H1 (cell line): ENCODE results near the gene MSS51. TPM values are rescaled to one million over a fixed set of nuclear protein-coding genes. Genes with fewer than 3 reads are reported as not detected.

Experiments
- ASH2L ChIP-seq: fragments of 200-600, 300-600 bp; sonication (generic); IDR thresholded peaks from one replicate; pipeline ENCODE4 v1.7.1; 2017; ENCODE audit warnings: low read length
- CBX8 ChIP-seq: fragments of 300-800, 300-1000 bp; sonication (generic); IDR thresholded peaks from 2 replicates; pipeline ENCODE4 v1.7.1; 2016; ENCODE audit warnings: low read depth, low read length, borderline replicate concordance
- CHD1 ChIP-seq: IDR thresholded peaks from 2 replicates; pipeline ENCODE4 v1.6.1; 2012; ENCODE audit warnings: low read depth, low read length, improper control_type of control experiment
- CHD7 ChIP-seq: fragments of 300-600 bp; sonication (generic); IDR thresholded peaks from 2 replicates; pipeline ENCODE4 v1.7.1; 2012; ENCODE audit warnings: low read length, moderate library complexity, mild to moderate bottlenecking, inconsistent platforms; ENCODE audit not compliant: insufficient replicate concordance
- E2F6 ChIP-seq: IDR thresholded peaks from 2 replicates; pipeline ENCODE4 v1.6.1; 2012; ENCODE audit warnings: inconsistent platforms
- FOSL1 ChIP-seq: IDR thresholded peaks from 2 replicates; pipeline ENCODE4 v1.6.1; 2011; ENCODE audit warnings: mild to moderate bottlenecking, low read depth, low read length, moderate library complexity; ENCODE audit not compliant: insufficient read depth
- JUN ChIP-seq: IDR thresholded peaks from 2 replicates; pipeline ENCODE4 v1.6.1; 2011; ENCODE audit warnings: low read depth, mild to moderate bottlenecking, improper control_type of control experiment, low read length
- MAFK ChIP-seq: IDR thresholded peaks from 2 replicates; pipeline ENCODE4 v1.6.1; 2012; ENCODE audit warnings: low read depth, mild to moderate bottlenecking, improper control_type of control experiment, low read length
- PHF8 ChIP-seq: fragments of 200-600 bp; sonication (generic); conservative IDR thresholded peaks from 2 replicates; pipeline ENCODE4 v1.7.1; 2012; ENCODE audit warnings: low read depth, mild to moderate bottlenecking, inconsistent platforms, low read length, moderate library complexity
- RBBP5 ChIP-seq: IDR thresholded peaks from 2 replicates; pipeline ENCODE4 v1.7.1; 2012; ENCODE audit warnings: low read depth, mild to moderate bottlenecking, inconsistent platforms, low read length, moderate library complexity, borderline replicate concordance
- SP2 ChIP-seq: IDR thresholded peaks from 2 replicates; pipeline ENCODE4 v1.6.1; 2012; ENCODE audit warnings: mild to moderate bottlenecking, low read length, inconsistent platforms
- SP4 ChIP-seq: IDR thresholded peaks from 2 replicates; pipeline ENCODE4 v1.6.1; 2012; ENCODE audit warnings: low read length, inconsistent platforms
- polyA plus RNA-seq, 7 experiments: library from polyadenylated mRNA; depleted of rRNA in 3 of 7; stranded (reverse) in 5 of 7; unstranded in 2 of 7; fragments of >200 nt in 5 of 7; fragments of 200-250 nt in 2 of 7; gene quantifications; 1 replicate in 5 of 7; 2 replicates in 1 of 7; 4 replicates in 1 of 7; pipeline versions ENCODE4 v1.2.1 to v1.2.3, GENCODE V29; 2011 to 2013; ENCODE audit warnings: missing spikeins in 2 of 7, mixed read lengths in 2 of 7
- total RNA-seq: library from RNA; stranded (reverse); fragmentation: NEBNext Ultra II Directional; extraction: Animal tissue kit (Norgen Biotek cat#: 25700); gene quantifications from 2 replicates; pipeline ENCODE4 v1.2.1, GENCODE V29; 2021

MSS51 gene
- total and polyA plus RNA-seq, 2 of the 8 experiments (the other 6 are each of a cell fraction or from before 2014, with no cell fraction given), result 1.5 to 1.7 TPM

- no peak for TF ChIP-seq CHD7
- TF ChIP-seq ASH2L, result no peak
- TF ChIP-seq PHF8, result no peak
- TF ChIP-seq JUN, result no peak
- no peak for TF ChIP-seq SP4
- no peak for TF ChIP-seq FOSL1
- TF ChIP-seq MAFK, result no peak
- TF ChIP-seq RBBP5, result no peak
- TF ChIP-seq SP2, result no peak
- no peak for TF ChIP-seq CBX8
- no peak for TF ChIP-seq E2F6
- TF ChIP-seq CHD1, result no peak
Measured at GRCh38 chr10:73433538-73433867, at the start of gene MSS51 (continued).
